Stimulated activated CD4-positive, alpha-beta T cell treated with anti-CD3 and anti-CD28 coated beads, Interleukin-1b, Interleukin-23, amount 100 ng/mL, for 48 hours (primary cell): ENCODE measurements around the gene CEBPB.

Experiments
- DNase-seq: peaks from one replicate; pipeline ENCODE4 v3.0.0-alpha.2; 2020

The CEBPB gene

DNA sequence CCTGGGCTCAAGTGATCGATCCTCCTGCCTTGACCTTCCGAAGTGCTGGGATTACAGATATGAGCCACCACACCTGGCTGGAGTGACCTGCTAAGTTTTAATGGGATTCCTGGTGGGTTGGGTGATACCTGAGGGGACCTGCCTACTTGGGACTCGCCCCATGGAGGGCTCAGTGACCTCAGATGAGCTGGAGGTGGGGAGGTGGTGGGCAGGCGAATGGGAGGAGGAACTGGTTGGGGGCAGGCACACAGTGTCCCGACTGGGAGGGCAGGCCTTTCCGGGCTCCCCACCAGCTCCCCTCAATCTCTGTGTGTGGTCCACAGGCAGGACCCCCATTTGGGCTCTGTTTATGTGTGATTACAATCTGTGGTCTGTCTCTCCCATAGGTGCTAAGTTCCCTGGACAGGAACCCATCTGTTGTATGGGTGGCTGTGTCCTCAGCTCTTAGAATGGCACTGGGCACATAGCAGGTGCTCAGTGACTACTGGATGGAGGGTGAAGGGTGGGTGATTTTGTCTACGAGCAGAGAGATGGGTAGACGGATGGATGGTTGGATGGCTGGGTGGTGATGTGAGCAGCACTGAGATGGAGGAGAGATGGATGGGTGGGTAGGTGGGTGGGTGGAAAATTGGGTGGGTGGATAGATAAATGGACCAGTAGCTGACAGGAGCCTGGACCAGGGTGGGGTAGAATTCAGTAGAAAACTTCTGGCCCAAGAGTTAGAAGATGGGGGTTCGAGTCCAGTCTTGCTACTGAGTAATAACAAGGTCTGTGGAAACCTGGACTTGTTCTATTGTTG lies 23.8 kb downstream of the CEBPB start:
- no peak for DNase-seq

DNA sequence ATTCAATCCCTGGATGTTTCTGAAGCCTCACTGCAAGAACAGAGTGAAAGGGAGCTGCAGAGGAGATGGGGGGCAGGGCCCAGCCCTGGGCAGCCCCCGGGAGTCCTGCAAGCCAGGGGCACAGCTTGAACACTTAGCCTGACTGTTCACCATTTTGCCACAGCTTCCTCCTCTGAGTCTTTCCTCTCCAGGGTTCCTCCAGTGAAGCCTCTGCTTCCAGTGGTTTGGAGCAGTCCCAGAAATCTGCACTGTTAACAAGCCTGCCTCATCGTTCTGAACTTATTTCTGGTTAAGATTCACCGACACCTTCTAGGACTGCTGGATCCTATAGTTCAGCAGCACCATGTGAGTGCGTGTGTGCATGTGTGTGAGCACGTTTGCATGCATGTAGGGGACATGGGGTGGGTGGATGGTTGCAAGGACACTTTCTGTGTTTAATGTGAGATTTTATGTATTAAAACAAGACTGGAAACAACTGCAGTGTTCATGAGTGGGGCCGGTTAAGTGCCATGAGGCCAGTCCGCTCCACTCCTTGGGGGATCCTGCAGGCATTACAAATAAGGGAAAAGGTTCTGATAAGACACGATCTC lies 24.6 kb downstream of the CEBPB start:
- no peak for DNase-seq

DNA sequence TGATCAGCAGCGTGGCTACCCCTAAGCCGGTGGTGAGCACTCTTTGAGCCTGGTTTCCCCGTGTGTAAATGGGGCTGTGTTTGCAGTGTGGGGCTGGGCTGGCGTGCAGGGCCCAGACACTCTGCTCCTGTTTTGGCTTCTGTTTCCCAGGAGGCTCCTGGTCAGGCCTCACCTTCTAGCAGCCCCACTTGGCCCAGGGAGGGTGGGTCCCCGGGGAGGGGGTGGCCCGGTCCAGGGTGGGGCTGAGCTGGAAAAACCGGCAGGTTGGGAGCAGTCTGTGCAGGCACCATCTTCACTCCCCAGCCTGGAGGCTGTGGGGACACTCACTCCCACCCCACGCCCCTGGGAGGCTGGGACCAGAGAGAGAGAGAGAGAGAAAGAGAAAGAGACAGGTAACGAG lies 25.3 kb downstream of the CEBPB start:
- DNase-seq = no peak

DNA sequence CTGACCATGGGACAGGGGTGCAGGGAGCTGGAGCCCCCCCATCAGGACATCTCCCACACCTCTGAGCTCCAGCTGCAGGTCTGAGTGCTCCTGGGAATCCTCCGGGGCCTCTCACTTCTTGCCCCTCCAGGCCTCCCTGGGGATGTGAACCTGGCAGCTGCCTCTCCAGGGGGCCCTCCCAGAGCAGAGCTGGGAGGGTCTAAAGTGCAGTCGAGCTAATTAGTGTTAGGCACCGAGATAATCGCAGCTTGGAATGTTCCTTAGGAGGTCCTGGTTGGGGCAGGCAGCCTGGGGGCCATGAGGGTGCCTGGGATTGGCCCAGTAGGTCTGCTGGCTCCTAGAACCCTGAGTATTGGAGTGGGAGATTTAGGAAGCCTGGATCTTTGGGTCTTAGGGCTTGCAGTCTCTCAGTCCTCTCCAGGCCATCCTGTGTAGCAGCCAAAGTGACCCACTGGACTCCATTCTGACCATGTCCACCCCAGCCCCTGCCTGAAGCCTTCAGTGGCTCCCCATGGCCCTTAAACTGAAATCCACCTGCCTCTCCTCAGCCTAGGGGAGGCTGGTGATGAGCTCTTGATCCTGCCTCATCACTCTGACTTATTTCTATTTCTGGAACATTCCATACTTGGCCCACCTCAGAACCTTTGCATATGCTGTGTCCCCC lies 26.0 kb downstream of the CEBPB start:
- DNase-seq = no peak

DNA sequence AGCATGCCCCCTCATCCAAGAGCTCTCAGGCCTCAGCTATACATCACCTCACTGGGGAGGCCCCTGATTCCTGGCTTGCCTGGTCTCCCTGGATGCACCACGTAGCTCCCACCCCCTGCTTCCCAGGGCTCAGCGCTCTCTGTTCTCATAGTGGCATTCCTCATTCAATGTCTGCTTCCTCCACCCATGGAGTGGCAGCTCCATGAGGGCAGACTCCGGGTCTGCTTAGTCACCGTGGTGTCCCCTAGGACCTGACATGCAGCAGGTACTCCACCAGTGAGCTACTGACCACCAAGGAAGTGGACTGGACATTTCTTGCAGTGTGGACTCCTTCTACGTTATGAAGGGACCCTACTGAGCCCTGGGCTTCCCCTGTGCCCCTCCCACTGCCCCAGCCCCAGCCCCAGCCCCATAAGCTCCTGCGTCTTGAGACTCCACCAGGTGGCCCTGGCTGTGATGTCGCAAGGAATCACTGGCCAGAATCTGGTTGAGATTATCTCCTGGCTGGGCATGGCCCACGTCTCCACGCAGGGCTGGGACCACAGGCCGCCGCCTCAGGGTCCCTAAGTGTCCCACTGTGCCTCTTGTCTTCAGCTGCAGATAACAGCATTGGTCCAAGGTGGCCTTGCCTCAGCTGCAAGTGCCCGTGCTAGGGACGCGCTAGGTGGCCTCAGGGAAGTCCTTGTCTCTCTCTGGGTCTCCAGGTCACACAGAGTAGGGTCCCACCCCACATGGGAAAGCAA lies 26.7 kb downstream of the CEBPB start:
- no peak for DNase-seq

DNA sequence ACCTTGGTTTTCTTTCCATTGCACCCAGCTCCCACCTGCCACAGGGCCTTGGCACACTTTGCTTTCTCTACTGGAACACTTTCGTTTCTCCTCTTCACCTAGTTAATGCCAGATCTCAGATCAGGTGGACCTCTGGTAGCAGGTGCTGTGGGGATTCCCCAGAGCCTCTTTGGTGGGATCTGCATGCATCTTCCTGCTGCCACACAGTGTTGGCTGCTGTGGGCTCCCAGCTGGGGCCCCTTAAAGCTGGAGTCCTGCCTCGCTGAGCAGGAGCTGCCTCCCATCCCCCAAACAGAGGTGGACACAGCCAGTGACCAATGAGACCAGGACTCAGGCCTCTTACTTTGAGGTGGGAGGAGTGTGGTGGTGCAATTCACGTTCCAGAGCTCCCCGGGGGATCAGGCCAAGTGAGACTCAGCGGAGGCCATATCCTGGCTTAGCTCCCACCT lies 28.4 kb downstream of the CEBPB start:
- no peak for DNase-seq

DNA sequence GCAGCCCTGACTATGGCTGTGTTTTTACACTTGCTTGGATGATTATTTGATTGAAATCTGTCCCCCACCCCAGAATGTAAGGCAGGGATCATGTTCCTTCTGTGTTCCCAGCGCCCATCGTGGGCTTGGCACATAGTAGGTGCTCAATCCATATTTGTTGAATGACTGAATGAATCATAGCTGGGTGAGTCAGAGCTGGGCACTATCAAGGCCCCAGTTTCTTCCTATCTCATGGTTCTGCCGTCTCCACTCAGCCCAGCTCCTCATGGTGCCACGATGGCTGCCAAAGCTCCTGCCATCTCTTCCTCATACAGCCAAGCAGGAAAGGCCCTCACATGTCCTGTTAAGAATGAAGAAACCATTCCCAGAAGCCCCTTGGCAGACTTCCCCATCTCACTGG lies 29.0 kb downstream of the CEBPB start:
- DNase-seq = no peak

DNA sequence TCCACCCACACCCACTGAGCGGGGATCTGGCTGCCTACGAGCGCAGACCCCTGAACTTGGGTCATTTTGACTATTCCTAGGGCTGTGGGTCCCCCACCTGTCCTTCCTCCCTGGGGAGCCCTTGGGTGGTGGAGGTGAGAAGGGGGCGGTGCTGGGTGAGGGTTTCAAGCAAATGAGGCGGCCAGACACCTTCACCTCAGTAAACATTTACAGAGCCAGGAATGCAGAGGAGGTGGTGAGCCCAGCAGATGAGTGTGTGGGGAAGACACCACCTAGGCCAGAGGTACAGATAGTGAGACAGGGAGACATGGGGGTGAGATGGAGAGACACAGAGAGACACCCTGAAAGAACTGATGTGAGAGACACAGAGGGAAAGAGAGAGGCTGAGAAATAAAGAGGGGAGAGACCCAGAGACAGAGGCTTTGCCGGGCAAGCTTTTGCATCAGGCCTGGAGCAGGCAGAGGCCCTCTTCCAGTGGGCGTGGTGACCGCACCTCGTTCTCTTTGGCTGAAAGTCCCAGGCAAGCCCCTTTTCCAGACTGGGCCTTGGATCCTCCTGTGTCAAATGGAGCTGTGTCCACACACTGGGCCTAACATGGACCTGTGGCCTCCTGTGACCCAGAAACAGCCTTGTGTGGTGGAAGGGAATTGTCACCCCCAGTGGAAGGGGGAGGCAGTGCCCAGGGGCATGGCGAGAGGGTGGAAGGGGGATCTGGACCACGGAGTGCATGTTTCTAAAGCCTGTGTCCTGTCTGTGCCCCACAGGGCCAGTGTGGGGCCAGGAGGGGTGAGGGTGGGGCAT lies 29.7 kb downstream of the CEBPB start:
- no peak for DNase-seq

DNA sequence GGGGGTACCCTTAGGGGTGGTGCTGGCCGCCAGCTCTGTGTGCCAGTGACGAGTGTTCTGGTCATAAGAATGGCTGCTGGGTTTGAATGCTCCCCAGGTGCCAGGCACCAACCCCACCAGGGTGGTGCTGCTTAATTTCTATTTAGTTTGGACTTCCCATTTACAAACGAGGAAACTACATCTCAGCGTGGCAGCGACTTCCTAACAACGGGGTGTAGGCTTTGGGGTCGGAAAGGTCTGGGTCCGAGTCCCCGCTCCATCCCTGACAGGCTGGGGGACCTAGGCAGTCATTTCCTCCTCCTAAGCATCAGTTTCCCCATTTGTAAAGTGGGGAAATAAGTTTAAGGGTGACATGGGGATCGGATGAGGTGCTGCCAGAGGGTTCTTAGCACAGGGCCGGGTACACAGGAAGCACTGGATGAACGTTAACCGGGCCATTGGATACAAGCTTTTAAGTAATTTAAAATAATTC lies 30.3 kb downstream of the CEBPB start:
- DNase-seq = no peak

DNA sequence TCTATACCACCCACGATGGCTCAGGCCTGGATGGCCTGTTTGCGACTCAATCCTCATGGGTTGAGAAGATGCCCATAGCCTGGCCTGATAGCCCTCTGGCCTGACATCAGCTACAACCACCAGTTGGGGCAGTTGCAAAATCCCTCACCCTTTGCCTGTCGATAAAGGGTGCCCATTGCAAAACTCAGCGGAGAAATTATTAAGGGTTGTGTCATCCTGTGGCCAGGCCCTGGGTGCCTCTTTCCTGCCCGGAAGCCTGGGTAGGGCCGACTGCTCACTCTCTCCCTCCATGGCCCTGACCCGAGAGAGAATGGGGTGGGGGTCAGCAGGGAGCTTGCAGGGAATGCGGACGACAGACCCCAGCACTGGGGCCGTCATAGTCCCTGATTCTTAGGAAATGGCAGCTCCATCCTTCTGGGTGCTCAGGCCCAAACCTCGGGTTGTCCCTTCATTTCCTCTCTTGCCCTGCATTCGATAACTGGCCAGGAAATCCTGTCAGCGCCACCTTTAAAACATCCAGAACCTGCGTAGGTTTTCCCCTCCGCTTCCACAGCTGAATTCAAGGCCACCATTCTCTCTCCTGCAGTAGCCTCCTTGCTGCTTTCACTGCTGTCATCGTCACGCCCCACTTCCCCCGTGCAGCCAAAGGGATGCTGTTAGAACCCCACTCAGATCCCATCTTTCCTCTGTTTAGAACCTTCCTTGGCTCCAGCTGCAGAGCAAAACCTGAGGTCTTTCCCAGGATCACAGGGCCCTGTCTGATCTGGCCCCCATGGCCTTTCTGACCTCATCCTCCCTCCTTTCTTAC lies 31.1 kb downstream of the CEBPB start:
- DNase-seq = no peak

DNA sequence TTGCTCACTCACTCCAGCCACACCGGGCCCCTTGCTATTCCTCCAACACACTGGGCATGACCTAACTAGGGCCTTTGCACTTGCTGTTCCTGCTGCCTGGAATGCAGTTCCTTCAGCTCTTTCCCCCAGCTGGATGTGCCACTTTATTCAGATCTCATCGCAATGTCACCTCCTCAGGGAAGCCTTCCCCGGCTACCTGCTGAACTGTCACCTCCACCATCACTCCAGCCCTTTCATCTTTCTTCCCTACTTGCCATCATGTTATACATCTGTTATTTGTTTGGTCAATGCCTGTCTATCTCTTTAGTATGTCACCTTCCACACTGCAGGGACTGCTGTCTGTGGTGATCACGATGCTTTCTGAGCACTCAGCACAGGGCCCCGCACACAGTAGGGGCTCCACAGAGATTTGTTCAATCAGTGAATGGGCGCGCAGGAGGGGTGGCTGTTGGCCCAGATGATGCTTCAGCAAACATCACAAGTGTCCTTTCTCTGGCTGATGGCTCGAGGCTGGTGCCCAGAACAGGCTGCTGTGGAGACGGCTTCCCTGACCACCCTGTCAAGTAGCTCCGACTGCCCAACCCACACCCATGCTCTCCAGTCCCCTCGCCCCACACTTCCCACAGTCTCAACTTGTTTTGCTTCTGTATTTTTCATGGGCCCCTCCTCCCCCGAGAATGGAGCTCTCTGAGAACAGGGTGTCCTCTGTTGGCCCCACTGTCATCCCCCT lies 31.8 kb downstream of the CEBPB start:
- DNase-seq = no peak

DNA sequence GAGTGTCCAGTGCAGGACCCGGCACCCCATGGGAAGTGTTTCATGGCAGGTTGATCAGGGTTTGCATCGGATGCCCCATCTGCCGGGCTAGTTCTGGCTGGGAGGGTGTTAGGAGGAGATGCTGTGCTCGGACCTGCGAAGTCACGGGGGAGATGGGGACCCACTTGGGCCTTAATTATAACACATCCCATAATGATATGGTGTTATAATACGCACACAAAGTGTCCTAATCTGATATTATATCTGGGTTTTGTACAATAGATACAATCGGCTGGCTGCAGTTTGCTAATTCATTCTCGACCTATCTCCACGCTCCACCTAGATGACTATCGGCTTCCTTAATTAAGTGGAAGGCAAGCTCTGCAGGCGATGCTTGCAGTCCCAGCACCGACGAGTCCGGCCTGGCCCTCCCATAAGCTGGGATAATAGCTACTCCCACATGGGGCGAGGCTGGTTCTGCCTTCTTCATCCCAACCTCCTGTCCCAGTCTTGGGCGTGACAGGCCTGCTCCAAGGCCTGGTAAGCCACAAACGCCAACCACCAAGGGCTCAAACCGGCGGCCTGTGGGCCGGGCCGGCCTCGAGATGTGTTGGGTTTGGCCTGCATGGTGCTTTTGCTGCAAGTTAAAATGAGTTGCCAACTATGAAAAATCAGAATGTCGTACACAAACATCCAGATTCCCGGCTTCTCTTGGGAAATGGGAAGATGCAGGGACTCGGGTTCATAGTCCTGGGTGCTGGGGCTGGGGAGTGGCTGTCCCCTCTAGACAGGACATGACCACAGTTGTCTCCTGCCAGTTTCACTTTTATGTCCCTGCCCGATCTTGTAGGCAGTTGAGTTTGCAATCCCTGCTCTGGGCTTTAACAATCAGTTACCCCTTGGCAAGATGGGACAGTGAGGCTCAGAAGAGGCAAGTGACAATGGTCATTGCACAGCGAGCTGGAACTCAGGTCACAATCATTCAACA lies 32.7 kb downstream of the CEBPB start:
- DNase-seq = no peak

DNA sequence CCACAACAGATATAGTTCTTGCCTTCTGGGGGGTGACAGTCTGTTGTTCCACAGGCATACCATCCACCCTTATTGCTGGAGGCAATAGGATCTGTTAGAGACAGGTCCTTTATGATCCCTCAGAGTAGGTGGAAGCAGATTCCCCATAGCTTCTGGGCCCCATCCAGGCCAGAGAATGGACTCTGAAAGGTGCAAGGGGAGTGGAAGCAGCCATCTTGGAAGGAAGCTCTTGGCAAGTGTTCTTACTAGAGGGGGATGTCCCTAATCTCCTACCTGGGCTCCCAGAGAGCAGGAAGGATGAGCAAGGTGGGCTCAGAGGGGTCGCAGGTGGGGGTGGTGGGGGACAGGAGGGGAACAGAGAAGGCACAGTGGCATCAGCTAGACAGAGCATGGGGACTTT lies 33.4 kb downstream of the CEBPB start:
- DNase-seq = no peak

DNA sequence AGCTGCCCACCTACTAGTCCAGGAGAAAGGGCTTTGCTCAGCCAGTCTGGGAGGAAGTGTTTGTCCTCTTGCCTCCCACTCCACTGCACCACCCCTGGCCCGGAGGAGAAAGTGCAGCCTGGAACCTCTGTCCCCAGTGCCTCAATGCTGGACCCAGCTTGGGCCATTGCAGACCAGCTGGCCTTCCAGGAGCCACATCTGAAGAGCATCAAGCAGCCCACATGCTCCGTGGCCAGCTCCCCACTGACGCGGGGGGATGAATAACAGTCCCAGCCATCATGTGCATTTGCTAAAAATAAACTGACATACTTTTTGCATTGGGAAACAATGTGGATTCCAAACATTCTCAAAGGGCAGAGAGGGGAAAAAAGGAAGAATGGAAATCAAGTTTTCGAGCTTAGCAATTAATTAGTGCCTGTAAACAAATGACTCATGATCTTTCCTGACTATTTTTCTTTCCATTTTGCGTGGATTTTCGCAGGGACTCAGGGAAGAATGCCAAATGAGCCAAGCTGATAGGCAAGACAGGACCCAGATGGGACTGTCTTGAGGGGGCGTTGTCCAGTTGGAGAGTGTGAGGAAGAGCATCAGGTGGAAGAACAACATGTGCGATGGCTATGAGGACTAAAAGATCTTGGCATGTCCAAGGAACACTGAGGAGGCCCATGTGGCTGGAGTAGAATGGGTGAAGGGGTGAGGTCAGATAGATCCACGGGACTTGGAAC lies 34.1 kb downstream of the CEBPB start:
- no peak for DNase-seq

DNA sequence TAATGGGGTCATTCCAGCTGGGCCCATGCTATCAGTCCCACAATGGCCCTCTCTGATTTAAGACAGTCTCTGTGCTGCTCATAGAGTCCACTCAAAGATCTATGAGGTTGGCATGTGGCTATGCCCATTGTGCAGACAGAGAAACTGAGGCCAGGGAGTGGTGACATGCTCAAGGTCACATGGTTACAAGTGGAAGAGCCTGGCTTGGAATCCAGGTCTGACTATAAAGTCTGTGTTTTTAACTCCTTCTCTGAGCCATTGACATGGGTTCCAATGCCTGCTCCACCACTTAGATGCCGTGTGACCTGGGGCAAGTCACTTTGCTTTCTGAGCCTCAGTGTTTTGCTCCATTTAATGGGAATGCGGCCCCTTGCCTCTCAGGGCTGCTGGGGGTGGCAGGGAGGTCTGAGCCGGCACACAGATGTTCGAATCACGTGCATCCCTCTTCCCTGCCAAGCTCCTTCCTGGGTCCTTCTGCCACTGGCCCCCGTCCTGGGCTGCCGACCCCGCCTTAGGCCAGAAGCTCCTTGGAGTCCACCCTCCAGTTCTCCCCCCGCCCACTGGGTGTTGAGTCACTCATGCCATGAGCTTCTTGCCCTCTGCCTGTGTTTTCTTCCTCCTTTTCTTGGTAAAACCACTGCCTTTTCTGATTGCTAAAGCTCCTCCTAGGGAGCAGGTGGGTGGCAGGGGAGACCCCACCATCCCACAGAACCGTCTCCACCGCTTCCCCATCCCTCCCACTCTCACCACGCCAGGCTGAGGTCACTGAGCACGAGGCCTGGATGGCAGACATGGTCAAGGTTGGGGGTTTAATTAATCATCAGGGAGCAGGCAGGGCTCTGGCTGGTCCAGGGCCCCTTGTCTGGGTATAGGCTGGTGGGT lies 35.7 kb downstream of the CEBPB start:
- no peak for DNase-seq

DNA sequence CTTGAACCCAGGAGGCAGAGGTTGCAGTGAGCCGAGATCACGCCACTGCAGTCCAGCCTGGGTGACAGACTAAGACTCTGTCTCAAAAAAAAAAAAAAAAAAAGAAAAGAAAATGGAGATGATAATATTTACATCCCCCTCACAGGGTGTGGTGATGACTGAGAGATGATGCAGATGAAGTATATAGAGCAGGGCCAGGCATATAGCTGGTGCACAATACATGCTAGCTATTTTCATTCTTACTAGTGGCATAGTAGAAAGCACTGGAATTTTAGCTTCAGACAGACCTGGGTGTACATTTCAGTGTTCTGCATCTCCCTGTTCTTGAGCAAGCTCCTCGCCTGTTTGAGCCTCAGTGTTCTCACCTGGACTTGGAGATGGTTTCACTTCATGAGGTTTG lies 36.9 kb downstream of the CEBPB start:
- no peak for DNase-seq

DNA sequence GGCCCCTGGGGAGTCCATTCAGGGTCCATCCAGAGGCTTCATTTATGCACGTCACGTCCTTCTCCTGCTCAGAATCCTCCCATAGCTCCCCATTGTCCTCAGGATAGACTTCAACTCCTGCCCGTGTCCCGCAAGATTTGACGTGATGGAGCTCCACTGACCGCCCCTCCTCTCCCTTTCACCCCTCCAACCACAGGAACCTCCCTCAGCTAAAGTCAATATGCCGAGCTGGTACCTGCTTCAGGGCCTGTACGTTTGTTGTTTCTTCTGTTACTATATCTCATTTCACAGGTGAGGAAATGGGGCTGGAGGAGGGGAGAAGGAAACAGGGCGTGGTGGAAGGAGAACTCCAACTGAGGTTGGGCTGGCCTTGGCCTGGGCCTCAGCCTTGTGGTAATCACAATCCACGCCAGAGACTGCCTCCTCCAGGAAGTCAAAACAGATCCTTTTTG lies 38.6 kb downstream of the CEBPB start:
- no peak for DNase-seq

DNA sequence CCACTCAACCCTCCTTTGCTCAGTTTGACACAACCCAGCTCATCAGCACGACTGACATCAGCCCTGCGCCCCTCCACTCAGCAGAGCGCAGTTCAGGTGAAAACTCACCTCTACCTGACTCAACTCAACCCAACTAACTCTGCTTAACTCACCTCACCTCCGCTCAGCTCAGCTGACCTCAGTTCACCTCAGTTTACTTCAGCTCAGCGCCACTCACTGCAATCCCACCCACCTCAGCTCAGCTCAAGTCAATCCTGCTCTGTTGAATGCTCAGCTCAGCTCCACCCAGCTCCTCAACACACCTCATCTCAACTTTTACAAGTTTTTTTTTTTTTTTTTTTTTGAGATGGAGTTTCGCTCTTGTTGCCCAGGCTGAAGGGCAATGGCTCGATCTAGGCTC lies 39.6 kb downstream of the CEBPB start:
- DNase-seq = no peak
